GM19452 (cell line): Measurements from ENCODE around the gene RGS12.

Source experiments
- ATAC-seq: cut with Tn5 transposase; IDR thresholded peaks from one replicate; pipeline ENCODE4 v1.9.1; 2021; ENCODE audit not compliant: unreplicated experiment

The RGS12 gene

GRCh38 chr4:3280466-3280865, 12.4 kb upstream of the RGS12 start:
- no peak for ATAC-seq

- ATAC-seq = no peak
Observed at GRCh38 chr4:3283483-3283882, 9.3 kb upstream of the RGS12 start.

DNA sequence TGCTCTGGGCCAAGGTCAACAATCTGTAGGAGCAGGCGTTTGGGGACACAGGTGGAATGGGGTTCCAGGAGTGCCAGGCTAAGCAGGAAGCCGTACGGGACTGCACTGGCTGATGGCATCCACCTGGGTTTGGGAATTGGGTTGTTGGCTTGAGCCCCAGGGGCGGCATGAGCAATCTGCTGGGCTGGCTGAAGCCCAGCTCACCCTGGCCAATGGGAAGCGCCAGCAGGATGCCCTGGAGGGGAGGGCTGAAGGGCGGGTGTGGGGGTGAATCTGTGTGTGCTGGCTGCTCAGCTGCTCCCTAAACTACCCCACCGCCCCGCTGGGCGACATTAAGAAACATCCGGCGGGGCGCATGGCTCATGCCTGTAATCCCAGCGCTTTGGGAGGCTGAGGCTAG, 8.9 kb upstream of the RGS12 start:
- ATAC-seq = no peak

- ATAC-seq = no peak
Observed at GRCh38 chr4:3284734-3285557, 7.9 kb upstream of the RGS12 start.

DNA sequence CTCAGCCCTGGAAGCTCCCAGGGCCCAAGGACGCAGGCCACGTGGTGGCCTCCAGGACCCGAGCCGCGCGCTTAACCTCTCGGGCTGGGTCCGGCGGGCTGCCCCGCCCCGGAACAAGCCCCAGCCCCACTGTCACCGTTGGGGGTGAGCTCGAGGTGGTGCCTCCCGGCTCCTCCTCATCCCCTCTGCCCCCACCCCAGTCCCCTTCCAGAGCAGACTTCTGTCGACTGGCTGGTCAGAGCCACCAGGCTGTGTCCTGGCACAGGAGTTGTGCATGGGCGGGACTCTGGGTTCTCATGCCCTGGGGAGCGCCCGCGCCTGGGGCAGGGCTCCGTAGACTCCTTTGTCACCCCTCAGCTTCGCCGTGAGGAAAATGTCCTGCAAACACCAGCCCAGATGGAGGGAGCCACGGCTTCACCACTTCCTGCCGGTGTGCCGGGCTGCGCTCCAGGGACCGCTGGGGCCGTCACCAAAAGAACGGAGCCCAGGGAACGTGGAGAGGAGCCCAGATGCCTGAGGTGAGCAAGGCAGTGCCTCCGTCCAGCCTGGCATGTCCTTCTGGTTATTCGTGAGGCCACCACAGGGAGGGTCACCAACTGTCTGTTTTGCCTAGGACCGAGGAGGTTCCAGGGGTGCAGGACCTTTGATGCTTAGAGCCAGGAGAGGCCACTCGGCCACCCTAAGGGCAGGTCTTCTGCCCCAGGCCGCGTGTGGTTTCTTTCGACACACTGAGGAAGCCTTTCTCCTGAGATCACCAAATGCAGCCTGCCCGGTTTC, 7.1 kb upstream of the RGS12 start:
- peak; percentile 92 for ATAC-seq

DNA sequence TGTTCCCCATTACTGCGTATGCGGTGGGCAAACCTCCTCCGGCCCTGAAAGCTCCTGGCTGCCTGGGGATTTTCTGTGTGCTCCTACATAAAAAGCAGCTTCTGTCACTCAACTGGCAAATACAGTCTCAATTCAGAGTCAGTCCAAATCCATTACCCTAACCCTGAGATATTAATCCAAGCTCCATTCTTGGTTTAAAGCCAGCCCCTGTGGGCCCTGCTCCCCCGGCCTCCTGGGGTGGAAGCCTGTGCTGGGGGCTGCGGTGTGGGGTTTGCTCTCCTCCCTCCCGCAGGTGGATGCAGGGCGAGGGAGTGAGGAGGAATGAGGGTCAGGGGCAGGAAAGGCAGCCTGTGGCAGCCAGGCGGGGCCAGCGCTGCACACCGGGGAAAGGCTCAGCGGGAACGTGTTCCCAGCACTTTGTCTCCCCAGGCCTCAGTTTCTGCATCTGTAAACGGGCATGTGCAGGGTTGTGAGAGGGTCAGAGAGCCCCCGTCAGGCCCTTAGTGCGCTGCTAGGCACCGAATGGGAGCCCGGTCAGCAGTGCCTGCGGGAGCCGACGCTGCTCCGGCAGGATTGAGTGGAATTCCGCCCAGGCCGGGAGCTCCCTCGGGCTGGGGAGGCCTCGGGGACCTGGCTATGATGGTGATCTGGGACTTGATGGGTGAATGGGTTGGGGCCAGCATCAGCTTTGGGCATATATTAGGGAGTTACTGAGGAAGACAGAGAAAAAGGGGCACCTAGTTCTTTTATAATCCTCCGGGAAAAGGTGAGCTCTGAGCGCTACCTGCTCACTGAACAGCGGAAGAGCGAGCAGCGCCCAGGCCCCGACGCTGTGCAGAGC, 6.3 kb upstream of the RGS12 start:
- ATAC-seq = peak; percentile 21

GRCh38 chr4:3287271-3287971, 5.4 kb upstream of the RGS12 start:
- no peak for ATAC-seq

- ATAC-seq = no peak
Observed at GRCh38 chr4:3287972-3288570, 4.8 kb upstream of the RGS12 start.

DNA sequence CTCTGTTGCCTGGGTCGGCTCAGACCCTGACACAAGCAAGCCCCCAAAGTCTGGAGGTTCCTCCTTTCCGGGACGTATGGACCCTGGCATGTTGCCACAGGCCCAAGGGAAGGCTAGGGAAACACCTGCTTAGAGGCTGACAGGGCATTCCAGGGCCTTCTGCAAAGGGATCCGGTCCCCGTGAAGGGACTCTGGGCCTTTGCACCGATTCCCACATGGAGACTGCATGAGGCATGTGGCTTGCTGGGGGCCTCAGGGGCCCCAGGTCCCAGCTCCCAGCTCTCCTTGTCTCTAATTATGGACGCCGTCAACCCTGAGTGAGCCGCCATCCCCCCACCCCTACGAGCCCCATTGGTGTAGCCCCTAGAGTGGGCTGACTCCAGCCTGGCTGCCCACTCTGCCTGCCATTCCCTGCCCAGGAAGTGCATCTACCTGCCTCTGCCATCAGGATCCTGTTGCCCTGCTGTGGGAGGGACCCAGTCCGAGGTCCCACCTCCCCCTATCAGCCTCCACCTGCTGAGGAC, 4.2 kb upstream of the RGS12 start:
- ATAC-seq = no peak

DNA sequence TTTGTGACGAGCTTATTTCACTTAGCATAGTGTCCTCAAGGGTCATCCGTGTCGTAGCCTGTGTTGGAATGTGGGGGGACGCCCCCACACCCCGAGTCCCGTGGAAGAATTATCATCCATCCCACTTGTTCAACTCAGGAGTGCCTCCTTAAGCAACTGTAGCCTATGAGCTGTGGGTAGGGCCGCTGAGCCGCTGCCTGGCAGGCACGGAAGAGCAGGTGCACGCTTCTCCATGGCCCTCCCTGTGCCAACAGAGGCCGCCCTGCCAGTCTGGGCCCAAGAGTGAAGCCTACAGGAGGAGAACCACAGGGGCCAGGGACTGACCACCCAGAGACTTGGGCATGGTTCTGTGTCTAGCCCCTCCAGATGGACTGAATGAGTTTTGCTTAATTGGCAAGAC, 2.3 kb upstream of the RGS12 start:
- ATAC-seq = no peak

- ATAC-seq = no peak
Observed at GRCh38 chr4:3290889-3291321, 1.9 kb upstream of the RGS12 start.

DNA sequence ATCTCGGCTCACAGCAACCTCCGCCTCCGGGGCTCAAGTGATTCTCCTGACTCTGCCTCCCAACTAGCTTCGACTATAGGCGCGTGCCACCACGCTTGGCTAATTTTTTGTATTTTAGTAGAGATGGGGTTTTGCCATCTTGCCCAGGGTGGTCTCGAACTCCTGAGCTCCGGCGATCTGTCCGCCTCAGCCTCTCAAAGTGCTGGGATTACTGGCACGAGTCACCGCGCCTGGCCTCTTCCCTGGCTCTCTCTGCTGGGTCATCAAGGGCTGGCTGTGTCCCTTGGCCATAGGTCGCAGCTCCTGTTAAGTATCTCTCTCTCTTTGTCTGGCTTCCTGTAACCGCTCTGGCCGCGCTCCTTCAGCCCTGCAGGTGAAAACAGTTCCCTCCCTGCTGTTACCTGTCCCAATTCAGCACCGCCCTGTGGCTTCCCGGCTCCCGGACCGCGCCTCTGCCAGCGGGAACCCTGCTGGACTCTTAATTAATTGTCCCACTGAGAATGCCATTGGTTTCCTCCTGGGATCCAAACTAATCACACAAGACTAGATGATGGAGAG, 1.3 kb upstream of the RGS12 start:
- no peak for ATAC-seq

DNA sequence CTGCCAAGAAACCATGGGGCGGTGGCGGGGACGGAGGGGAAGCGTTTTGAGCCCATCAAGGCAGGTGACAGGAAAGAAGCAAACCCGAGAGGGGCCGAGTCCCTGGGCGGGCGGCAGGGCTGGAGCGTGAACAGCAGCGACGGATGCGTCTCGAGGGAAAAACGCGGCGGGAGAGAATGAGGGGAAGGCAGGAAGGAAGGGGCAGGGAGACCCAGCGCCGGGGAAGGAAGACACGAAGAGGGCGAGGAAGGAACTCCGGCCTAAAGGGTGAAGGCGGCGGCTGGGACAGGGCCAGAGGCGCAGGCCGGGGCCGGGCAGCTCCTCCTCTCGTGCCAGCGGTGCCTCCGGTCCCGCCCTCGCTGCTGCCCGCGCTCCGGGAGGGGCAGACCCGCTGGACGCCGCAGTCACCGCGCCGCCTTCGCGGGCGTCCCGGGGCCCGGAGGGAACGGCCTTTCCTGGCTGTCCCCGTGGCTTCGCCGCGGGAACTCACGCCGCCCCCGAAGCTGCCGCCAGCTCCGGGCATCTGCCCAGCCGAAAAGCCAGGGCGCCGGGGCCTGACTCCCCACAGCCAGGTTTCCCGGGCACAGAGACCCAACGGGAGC, 751 bp upstream of the RGS12 start:
- ATAC-seq = peak; percentile 18

DNA sequence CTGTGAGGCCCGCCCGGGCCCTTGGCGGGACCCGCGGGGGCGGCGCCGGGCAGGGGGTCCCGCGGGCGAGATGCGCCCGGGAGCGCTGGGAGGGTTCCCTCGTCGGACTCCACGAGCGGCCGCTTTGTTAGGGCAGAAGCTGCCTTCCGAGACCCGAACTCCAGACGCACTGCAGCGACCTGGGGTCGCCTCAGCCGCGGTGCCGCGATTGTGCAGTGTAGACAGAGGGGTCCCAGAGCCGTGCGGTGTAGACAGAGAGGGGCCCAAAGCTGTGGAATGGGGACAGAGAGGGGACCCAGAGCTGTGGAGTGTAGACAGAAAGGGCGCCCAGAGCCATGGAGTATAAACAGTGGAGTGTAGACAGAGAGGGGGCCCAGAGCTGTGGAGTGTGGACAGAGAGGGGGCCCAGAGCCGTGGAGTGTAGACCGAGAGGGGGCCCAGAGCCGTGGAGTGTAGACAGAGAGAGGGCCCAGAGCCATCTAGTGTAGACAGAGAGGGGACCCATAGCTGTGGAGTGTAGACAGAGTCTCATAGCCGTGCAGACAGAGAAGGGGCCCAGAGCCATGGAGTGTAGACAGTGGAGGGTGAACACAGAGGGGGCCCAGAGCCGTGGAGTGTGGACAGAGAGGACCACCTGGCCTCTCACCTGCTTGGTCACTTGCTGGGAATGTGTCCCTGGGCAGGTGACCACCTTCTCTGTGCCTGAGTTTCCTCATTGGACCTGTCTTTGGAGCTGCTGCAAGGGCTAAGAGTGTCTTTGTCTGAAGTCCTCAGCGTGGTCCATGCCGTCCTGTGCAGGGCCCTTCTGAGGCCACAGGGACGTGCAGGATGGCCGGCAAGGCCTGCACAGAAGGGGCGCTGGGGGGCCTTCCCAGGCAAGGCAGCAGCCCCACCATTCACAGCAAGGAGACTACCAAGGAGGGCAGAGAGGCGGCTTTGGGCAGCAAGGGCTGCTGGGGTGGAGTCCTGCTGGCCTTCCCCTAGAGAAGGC, 875 bp downstream of the RGS12 start:
- ATAC-seq = no peak

GRCh38 chr4:3294401-3295241, 1.8 kb downstream of the RGS12 start:
- no peak for ATAC-seq

GRCh38 chr4:3295837-3296624, 3.2 kb downstream of the RGS12 start:
- ATAC-seq = no peak

GRCh38 chr4:3296651-3297050, 3.8 kb downstream of the RGS12 start:
- ATAC-seq = no peak
